ENCODE data around the gene IL1B. TPM values are rescaled to one million over a fixed set of nuclear protein-coding genes. Genes with fewer than 3 reads are reported as not detected.

Gene IL1B
- polyA plus RNA-seq, 3 donors from 2014 or later: 0.31 to 3.7 (median 1.3) TPM

DNA sequence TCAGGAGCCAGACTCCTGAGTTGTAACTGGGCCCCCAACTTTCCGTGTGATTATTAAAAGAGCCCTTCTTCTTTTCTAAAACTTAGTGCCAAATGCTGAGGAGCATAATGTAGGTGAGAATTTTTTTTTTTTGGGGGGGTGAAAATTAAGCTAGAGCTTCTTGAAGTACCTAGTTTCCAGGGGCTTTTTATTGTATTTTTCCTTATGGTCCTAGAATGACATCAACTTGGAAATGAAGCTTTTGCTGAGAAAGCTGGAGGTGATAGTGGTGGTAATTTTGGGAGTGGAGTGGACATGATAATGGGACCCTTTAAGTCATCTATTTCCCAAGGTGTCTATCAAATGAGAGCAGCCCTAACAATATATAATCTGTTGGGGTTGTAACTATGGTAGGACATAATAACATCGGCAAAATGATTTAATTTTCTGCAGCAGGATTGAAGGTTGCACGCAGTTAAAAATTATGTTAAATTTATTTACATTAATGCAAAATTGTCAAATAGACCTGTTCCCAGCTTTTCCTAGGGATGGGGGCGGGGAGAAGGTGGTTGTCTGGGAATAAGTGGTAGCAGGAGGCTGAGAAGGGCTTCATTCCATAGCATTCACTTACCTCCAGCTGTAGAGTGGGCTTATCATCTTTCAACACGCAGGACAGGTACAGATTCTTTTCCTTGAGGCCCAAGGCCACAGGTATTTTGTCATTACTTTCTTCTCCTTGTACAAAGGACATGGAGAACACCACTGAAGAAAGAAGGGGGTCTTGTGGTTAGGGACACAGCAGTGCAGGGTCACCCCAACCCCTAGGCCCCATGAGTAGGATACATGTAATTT lies 5.7 kb downstream of the IL1B start:
- Mint-ChIP-seq H3K9me3 (no peaks in the 10 kb centered on the region), H3K36me3 (peaks cover 0 to 5% (median 0%) of the 10 kb centered on the region in 3 donors), H3K27ac (no peak overlapping the region), H3K4me1 (peaks cover 3 to 9% of the 10 kb centered on the region in 2 donors), H3K27me3 (ENCODE audit: low read depth in 3 of 3) (peaks cover 1 to 6% (median 2%) of the 10 kb centered on the region in 3 donors), H3K4me3 (no peak overlapping the region)
- DNase-seq: no peak

DNA sequence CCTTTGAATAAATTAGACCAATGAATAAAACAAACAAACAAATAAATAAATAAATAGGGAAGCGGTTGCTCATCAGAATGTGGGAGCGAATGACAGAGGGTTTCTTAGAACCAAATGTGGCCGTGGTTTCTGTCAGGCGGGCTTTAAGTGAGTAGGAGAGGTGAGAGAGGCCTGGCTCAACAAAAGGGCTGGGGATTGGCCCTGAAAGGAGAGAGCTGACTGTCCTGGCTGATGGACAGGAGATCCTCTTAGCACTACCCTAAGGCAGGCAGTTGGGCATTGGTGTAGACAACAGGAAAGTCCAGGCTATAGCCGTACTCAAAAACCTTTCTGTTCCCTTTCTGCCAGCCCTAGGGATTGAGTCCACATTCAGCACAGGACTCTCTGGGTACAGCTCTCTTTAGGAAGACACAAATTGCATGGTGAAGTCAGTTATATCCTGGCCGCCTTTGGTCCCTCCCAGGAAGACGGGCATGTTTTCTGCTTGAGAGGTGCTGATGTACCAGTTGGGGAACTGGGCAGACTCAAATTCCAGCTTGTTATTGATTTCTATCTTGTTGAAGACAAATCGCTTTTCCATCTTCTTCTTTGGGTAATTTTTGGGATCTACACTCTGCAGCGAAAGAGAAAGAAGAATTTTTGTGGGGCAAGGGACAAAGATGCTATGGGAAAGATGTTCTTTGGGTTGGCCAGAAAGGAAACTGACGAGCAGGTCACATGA lies 6.5 kb downstream of the IL1B start:
- peaks cover 1 to 6% (median 2%) of the 10 kb centered on the region in 3 donors for H3K27me3 Mint-ChIP-seq (ENCODE audit: low read depth in 3 of 3)
- H3K4me3 Mint-ChIP-seq: no peak overlapping the region
- H3K4me1 Mint-ChIP-seq: peaks cover 9 to 17% of the 10 kb centered on the region in 2 donors
- DNase-seq: no peak
- H3K9me3 Mint-ChIP-seq: no peaks in the 10 kb centered on the region
- H3K27ac Mint-ChIP-seq: no peak overlapping the region
- peaks cover 0 to 5% (median 0%) of the 10 kb centered on the region in 3 donors for H3K36me3 Mint-ChIP-seq

DNA sequence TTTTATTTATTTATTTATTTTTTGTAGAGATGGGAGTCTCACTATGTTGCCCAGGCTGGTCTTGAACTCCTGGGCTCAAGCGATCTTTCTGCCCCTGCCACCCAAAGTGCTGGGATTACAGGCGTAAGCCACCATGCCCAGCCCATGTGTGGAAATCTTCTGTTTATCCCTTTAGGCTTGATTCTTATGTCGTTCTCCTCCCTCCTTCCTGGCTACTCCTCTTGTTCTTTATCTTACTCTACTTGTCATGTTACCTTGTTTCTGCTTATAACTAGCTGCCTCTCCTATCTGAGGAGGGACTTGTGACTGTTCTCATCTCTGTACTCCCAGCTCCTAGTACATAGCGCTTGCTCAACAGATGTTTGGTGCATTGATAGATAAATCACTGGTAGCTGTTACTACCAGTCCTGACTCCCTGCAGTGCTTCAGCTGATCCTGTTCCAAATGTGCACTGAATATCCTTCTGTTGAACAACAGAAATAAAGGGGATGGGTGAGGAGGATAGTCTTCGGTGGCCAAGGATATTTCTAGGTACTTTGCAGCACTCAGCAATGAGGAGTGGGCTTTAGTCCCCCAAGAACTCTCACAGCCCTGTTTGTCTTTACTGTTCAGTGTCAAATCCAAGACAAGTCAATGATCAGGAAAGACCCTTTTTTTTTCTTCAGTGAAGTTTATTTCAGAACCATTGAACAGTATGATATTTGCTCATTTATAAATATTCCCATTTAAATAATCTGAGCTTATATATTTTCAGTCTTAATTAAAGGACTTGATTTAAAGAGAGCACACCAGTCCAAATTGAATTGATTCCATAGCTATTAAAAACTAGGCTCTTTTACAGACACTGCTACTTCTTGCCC lies 7.2 kb downstream of the IL1B start:
- H3K27me3 Mint-ChIP-seq (ENCODE audit: low read depth in 3 of 3): peaks cover 1 to 6% (median 2%) of the 10 kb centered on the region in 3 donors
- no peak overlapping the region for H3K27ac Mint-ChIP-seq
- DNase-seq: no peak
- H3K4me1 Mint-ChIP-seq: peaks cover 17 to 25% of the 10 kb centered on the region in 2 donors
- no peaks in the 10 kb centered on the region for H3K9me3 Mint-ChIP-seq
- H3K36me3 Mint-ChIP-seq: peaks cover 0 to 5% (median 0%) of the 10 kb centered on the region in 3 donors
- no peak overlapping the region for H3K4me3 Mint-ChIP-seq

DNA sequence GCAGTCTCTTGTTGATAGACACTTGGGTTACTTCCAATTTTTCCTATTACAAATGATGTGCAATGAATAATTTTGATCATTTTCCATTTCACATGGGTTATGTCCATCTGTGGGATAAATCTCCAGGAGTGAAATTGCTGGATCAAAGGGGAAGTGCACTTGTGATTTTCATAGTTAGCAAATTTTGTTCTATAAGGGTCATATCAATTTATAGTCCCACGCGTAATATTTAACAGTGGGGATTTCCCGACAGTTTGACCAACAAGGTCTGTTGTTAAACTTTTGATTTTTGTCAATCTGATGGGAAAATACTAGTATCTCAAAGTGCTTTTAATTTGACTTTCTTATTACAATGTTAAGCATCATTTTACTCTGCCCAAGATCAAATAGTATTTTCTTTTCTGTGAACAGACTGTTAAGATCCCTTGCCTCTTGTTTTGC lies 8.3 kb downstream of the IL1B start:
- peaks cover 2 to 6% (median 2%) of the 10 kb centered on the region in 3 donors for H3K27me3 Mint-ChIP-seq (ENCODE audit: low read depth in 3 of 3)

DNA sequence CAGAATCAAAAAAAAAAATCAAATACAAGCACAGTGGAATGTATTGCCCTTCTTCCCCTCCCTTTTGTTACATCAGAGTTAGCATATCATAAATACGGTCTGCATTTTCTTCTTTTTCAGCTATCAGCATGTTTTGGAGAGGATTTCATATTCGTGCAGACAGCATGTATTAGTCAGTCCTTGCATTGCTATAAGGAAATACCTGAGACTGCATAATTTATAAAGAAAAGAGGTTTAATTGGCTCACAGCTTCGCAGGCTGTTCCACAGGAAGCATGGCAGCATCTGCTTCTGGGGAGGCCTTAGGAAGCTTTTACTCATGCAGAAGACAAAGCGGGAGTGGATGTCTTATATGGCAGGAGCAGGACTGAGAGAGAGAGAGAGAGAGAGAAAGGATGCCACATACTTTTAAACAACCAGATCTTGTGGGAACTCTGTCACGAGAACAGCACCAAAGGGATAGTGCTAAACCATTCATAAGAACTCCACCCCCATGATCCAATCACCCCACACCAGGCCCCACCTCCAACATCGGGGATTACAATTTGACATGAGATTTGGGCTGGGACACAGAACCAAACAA lies 8.9 kb downstream of the IL1B start:
- Mint-ChIP-seq H3K27me3 (ENCODE audit: low read depth in 3 of 3) (peaks cover 3 to 6% (median 4%) of the 10 kb centered on the region in 3 donors), H3K4me1 (peaks cover 25 to 33% of the 10 kb centered on the region in 2 donors), H3K9me3 (no peaks in the 10 kb centered on the region), H3K27ac (no peak overlapping the region), H3K4me3 (no peak overlapping the region), H3K36me3 (peaks cover 0 to 5% (median 0%) of the 10 kb centered on the region in 3 donors)
- no peak for DNase-seq

More for the DNA sequence above, 8.3 kb downstream of the IL1B start:
- Mint-ChIP-seq H3K27ac (no peak overlapping the region), H3K9me3 (no peaks in the 10 kb centered on the region), H3K36me3 (peaks cover 0 to 5% (median 0%) of the 10 kb centered on the region in 3 donors), H3K4me1 (peaks cover 23 to 32% of the 10 kb centered on the region in 2 donors), H3K4me3 (no peak overlapping the region)
- DNase-seq: no peak

DNA sequence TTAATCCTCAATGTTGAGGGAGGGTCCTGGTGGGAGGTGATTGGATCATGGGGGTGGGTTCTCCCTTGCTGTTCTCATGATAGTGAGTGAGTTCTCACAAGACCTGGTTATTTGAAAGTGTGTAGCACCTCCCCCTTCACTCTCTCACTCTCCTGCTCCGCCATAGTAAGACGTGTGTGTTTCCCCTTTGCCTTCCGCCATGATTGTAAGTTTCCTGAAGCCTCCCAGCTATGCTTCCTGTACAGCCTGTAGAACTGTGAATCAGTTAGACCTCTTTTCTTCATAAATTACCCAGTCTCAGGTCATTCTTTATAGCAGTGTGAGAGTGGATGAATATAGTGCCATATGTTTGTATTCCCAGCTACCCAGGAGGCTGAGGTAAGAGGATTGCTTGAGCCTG lies 9.6 kb downstream of the IL1B start:
- H3K9me3 Mint-ChIP-seq: no peaks in the 10 kb centered on the region
- H3K27ac Mint-ChIP-seq: no peak overlapping the region
- H3K4me3 Mint-ChIP-seq: no peak overlapping the region
- H3K4me1 Mint-ChIP-seq: peaks cover 32 to 40% of the 10 kb centered on the region in 2 donors
- no peak for DNase-seq
- peaks cover 1 to 5% (median 2%) of the 10 kb centered on the region in 3 donors for H3K27me3 Mint-ChIP-seq (ENCODE audit: low read depth in 3 of 3)
- peaks cover 0 to 5% (median 0%) of the 10 kb centered on the region in 3 donors for H3K36me3 Mint-ChIP-seq

DNA sequence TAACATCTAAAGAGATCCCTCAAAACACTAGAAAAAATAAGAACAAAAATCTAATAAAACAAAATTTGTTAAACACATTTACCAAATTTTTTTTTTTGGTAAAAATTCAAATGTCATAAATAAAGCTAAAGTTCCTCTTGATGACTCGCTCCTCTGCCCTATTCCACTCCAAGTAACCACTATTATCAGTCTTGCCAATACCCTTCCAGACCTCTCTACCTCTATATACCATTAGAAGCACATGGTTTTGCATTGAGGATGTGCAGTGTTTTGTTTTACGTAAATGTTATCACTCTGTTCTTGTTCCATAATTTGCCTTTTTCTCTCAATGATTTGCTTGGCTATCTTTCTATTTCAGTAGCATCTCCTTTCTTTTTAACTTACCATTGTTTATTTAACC lies 10.9 kb downstream of the IL1B start:
- DNase-seq: no peak
- H3K9me3 Mint-ChIP-seq: no peaks in the 10 kb centered on the region
- peaks cover 1 to 5% (median 2%) of the 10 kb centered on the region in 3 donors for H3K27me3 Mint-ChIP-seq (ENCODE audit: low read depth in 3 of 3)
- no peak overlapping the region for H3K4me3 Mint-ChIP-seq
- H3K4me1 Mint-ChIP-seq: peaks cover 40 to 45% of the 10 kb centered on the region in 2 donors
- H3K36me3 Mint-ChIP-seq: no peaks in the 10 kb centered on the region
- peak overlapping the region in 2 of 6 donors; percentile 36 to 62 for H3K27ac Mint-ChIP-seq

DNA sequence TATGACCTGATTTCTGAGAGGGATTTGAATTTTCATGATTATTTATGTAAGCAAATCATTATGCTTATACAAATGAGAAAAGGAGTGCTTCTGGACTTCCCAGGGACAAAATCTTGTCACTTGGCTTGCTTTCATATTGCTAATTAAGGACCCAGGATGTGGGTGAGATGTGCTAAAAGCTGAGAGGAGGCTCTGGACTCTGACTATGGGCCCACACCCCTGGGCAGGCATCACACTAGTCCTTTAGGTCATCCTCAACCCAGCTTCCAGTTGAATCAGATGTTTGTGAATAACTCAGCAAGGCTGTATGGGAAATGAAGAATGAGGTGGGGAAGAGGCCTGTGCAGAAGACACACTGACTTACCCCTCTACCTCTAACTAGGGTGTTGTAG lies 11.9 kb downstream of the IL1B start:
- DNase-seq: peak in 1 of 3 donors; percentile 10
- H3K27ac Mint-ChIP-seq: peak overlapping the region in 5 of 6 donors; percentile 5 to 80 (median 33)
- no peaks in the 10 kb centered on the region for H3K36me3 Mint-ChIP-seq
- peak overlapping the region in 4 of 5 donors; percentile 4 to 30 (median 4) for H3K4me3 Mint-ChIP-seq
- H3K4me1 Mint-ChIP-seq: peaks cover 41 to 53% of the 10 kb centered on the region in 2 donors
- no peaks in the 10 kb centered on the region for H3K9me3 Mint-ChIP-seq
- H3K27me3 Mint-ChIP-seq (ENCODE audit: low read depth in 3 of 3): peaks cover 1 to 5% (median 2%) of the 10 kb centered on the region in 3 donors

DNA sequence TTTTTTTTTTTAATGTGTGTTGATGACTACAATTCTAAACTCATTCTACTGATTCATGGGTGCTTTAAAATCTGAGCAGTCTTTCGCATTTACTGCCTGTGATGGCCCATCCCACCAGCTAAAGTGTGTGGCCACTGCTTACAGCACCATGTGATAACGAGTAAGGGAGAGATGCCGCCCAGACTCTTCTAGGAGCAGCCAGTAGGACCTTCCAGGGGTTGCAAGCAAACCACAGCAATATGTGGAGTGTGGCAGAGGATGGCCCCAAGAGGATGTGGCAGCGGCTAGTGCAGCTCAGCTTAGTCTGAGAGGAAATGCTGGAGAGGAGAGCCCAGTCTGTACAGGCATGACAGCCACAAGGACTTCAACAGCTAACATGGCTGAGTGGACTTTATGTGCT lies 14.9 kb downstream of the IL1B start:
- H3K36me3 Mint-ChIP-seq: no peaks in the 10 kb centered on the region
- peaks cover 41 to 53% of the 10 kb centered on the region in 2 donors for H3K4me1 Mint-ChIP-seq
- no peaks in the 10 kb centered on the region for H3K9me3 Mint-ChIP-seq

DNA sequence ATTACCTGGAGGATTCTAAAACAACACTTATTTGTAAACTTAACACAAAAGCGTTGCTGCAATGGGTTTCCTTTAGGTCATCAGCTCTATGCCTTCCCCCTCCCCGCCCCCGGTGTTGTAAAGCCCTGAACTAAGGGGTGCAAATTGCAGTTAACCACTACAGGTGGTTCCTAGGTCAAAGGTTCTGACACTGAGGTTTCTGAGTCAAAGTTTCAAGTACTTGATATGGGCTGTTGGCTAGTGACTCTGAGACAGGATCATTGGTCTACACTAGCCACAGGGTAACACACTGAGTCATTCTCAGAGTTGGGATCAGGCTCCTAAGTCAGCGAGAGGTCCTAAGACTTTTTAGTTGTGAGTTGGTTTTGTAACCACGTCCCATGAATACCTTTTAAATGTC lies 15.4 kb downstream of the IL1B start:
- peak overlapping the region in 2 of 6 donors; percentile 3 to 50 for H3K27ac Mint-ChIP-seq
- H3K4me3 Mint-ChIP-seq: no peak overlapping the region
- H3K9me3 Mint-ChIP-seq: no peaks in the 10 kb centered on the region
- peaks cover 2 to 3% (median 2%) of the 10 kb centered on the region in 3 donors for H3K27me3 Mint-ChIP-seq (ENCODE audit: low read depth in 3 of 3)
- peaks cover 41 to 53% of the 10 kb centered on the region in 2 donors for H3K4me1 Mint-ChIP-seq
- H3K36me3 Mint-ChIP-seq: no peaks in the 10 kb centered on the region
- DNase-seq: peak in 2 of 3 donors; percentile 13 to 22

More for the DNA sequence above, 14.9 kb downstream of the IL1B start:
- peaks cover 2 to 3% (median 2%) of the 10 kb centered on the region in 3 donors for H3K27me3 Mint-ChIP-seq (ENCODE audit: low read depth in 3 of 3)
- H3K4me3 Mint-ChIP-seq: peak overlapping the region in 1 of 5 donors; percentile 21
- peak in 1 of 3 donors; percentile 13 for DNase-seq
- H3K27ac Mint-ChIP-seq: peak overlapping the region in 5 of 6 donors; percentile 3 to 73 (median 25)

DNA sequence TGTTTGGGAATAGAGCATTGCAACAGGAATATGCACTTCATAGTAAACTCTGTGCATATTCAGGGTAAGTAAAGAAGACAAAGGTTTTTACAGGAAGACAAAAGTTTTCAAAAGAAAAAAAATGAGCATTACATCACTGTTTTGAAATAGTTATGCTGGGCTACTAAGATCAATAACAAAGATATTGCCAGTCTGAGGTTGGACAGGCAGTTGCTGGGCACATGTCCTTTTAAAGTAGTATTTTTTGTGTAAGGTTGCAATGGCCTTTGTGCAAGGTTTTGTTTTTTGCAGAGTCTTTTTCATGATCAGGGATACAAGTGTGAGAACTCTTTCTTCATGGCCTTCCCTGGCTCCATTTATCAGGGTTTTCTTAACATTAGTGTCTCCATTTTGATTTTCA lies 16.2 kb downstream of the IL1B start:
- H3K4me1 Mint-ChIP-seq: peaks cover 37 to 46% of the 10 kb centered on the region in 2 donors

DNA sequence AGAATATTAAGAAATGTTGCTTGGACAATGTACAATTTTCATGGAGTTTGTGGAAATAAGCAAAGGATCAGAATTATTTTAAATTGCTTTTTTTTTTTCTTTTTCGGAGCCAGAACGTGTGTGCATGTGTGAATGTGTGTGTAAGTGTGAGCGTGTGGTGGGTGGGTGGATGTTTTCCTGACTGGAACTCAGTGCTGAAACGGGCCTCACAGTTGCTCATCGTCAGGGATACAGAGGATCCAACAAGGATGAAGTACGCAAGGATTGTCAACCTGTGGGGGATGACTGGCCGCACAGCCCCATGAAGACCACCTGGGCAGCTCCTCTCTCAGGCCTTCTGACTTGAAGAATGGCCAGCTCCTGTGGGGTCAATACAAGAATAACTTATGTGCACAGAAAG lies 17.5 kb downstream of the IL1B start:
- Mint-ChIP-seq H3K4me1 (peaks cover 24 to 33% of the 10 kb centered on the region in 2 donors), H3K36me3 (no peaks in the 10 kb centered on the region), H3K9me3 (no peaks in the 10 kb centered on the region), H3K27ac (no peak overlapping the region), H3K27me3 (ENCODE audit: low read depth in 3 of 3) (peaks cover 2 to 3% (median 2%) of the 10 kb centered on the region in 3 donors), H3K4me3 (no peak overlapping the region)
- DNase-seq: no peak

More for the DNA sequence above, 16.2 kb downstream of the IL1B start:
- DNase-seq: no peak
- H3K27ac Mint-ChIP-seq: peak overlapping the region in 2 of 6 donors; percentile 29 to 52
- no peaks in the 10 kb centered on the region for H3K36me3 Mint-ChIP-seq
- H3K9me3 Mint-ChIP-seq: no peaks in the 10 kb centered on the region
- peaks cover 2 to 3% (median 2%) of the 10 kb centered on the region in 3 donors for H3K27me3 Mint-ChIP-seq (ENCODE audit: low read depth in 3 of 3)
- no peak overlapping the region for H3K4me3 Mint-ChIP-seq

Data from immature natural killer cell (primary cell).